SH-SY5Y (cell line): ENCODE measurements around the gene C2CD4C.

Experiments
- GATA2 ChIP-seq: IDR thresholded peaks from 2 replicates; pipeline ENCODE4 v1.6.1; 2011; ENCODE audit warnings: mild to moderate bottlenecking, low read depth, low read length
- GATA3 ChIP-seq: IDR thresholded peaks from 2 replicates; pipeline ENCODE4 v1.6.1; 2011; ENCODE audit warnings: low read depth, mild to moderate bottlenecking, low read length, moderate library complexity

DNA sequence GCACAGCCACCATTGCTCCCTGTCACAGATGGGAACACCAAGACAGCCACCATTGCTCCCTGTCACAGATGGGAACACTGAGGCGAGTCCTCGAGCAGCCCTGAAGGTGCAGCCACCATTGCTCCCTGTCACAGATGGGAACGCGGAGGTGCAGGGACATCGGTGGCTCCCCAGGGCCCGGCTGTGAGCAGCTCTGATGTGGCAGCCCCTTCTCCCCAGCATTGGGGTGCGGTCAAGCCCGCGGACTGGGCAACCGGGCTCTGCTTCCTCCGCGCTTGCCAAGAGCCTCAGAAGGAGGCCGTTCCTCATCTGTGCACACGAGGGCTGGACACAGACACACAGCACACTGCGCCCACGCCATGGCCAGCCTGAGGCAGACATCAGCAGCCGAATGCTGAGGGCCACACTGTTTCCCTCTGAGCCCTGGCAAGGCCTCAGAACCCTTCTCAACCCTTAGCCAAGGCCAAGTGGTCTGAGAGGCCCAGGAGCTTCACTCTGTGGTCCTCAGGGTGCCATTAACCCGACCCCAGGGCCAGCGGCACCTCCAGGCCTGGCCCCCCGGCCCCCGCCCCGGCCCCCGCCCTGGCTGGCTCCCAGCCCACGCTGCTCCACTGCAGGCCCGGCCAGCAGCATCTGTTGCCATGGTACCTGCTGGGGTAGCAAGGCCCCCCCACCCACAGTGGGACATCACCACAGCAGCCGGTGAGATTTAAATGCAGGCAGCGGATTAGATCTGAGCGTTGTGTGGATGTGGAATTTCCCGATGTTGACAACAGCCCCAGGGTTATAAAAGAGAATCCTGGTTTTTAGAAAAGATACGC, 18.4 kb downstream of the C2CD4C start:
- TF ChIP-seq GATA3: no peak
- peak; percentile 60 for TF ChIP-seq GATA2
